Endothelial cell of umbilical vein (primary cell): ENCODE measurements around the gene TMEM95. TPM values are rescaled to one million over a fixed set of nuclear protein-coding genes. Genes with fewer than 3 reads are reported as not detected.

ENCODE experiments used
- BruUV-seq: library from RNA; stranded (reverse); fragments of 400-500 nt; replicated peaks from 2 replicates; lab custom pipeline; 2021; lab: Mats Ljungman, UMichigan
- CTCF ChIA-PET: fragments of 300-600, 350-600 bp; sonication (Branson Sonifier 250); formaldehyde crosslinking; loops from one replicate; lab custom pipeline; 2021; ENCODE audit warnings: antibody characterized with exemption, inconsistent platforms; lab: Charles Lee
- POLR2A ChIA-PET: fragments of 300-600, 350-600 bp; sonication (Branson Sonifier 250); formaldehyde crosslinking; loops from one replicate; lab custom pipeline; 2021; ENCODE audit warnings: antibody characterized with exemption, inconsistent platforms; lab: Charles Lee
- DNase-seq: peaks from one replicate; pipeline ENCODE4 v3.0.0-alpha.2; 2011; ENCODE audit warnings: low read depth, low spot score
- FAIRE-seq: peaks from 2 replicates; lab custom pipeline; 2011; peaks lifted over from hg19 to GRCh38; lab: Jason Lieb, UNC
- H2AFZ ChIP-seq: 2 replicates; pipeline ENCODE4 v1.6.0; 2012; ENCODE audit warnings: low read depth, low read length, control low read depth, inconsistent platforms
- H3K27ac ChIP-seq: 2 replicates; pipeline ENCODE4 v1.5.1; 2011; ENCODE audit warnings: low read depth, mild to moderate bottlenecking, control low read depth, low read length, moderate library complexity; ENCODE audit not compliant: insufficient read depth
- H3K27me3 ChIP-seq, 2 experiments: 2 replicates each; pipeline versions ENCODE4 v1.6.0 to v1.6.1; 2011; ENCODE audit warnings: low read length in 2 of 2, mixed read lengths in 1 of 2; ENCODE audit not compliant: control insufficient read depth in 2 of 2, insufficient read depth in 2 of 2
- H3K36me3 ChIP-seq, 2 experiments: 2 replicates in 1 of 2; 3 replicates in 1 of 2; pipeline ENCODE4 v1.5.1; 2011; ENCODE audit warnings: low read length in 2 of 2, mild to moderate bottlenecking in 1 of 2, moderate library complexity in 1 of 2; ENCODE audit not compliant: control insufficient read depth in 2 of 2, insufficient read depth in 2 of 2; ENCODE audit errors: extremely low read depth in 1 of 2
- H3K4me1 ChIP-seq: 3 replicates; pipeline ENCODE4 v1.5.1; 2011; ENCODE audit warnings: mild to moderate bottlenecking, low read length; ENCODE audit not compliant: control insufficient read depth, insufficient read depth; ENCODE audit errors: extremely low read depth
- H3K4me2 ChIP-seq: 2 replicates; pipeline ENCODE4 v1.6.1; 2011; ENCODE audit warnings: low read length, control low read depth, mixed read lengths; ENCODE audit not compliant: insufficient read depth
- H3K4me3 ChIP-seq, 3 experiments: fragments of 200-600 bp in 1 of 3; sonication (generic), shearing (Covaris generic) in 1 of 3; replicated peaks in 1 of 3; 2 replicates each; pipeline ENCODE4 v1.5.1; 2011 to 2016; ENCODE audit warnings: control low read depth in 3 of 3, low read length in 3 of 3, mild to moderate bottlenecking in 2 of 3, inconsistent platforms in 1 of 3, low read depth in 1 of 3, moderate library complexity in 1 of 3; ENCODE audit not compliant: insufficient read depth in 1 of 3
- H3K79me2 ChIP-seq: 2 replicates; pipeline ENCODE4 v1.6.0; 2012; ENCODE audit warnings: low read length, inconsistent platforms; ENCODE audit not compliant: control insufficient read depth, insufficient read depth
- H3K9ac ChIP-seq: replicated peaks from 2 replicates; pipeline ENCODE3; 2011; ENCODE audit warnings: low read length, control low read depth; ENCODE audit not compliant: insufficient read depth; ENCODE audit errors: extremely low read depth
- H3K9me1 ChIP-seq: replicated peaks from 3 replicates; pipeline ENCODE4 v1.6.0; 2011; ENCODE audit warnings: mild to moderate bottlenecking, low read length; ENCODE audit not compliant: control insufficient read depth, insufficient read depth; ENCODE audit errors: extremely low read depth
- H3K9me3 ChIP-seq: replicated peaks from 2 replicates; pipeline ENCODE4 v1.5.1; 2012; ENCODE audit warnings: low read length, inconsistent platforms; ENCODE audit not compliant: control insufficient read depth, insufficient read depth
- H4K20me1 ChIP-seq: replicated peaks from 2 replicates; pipeline ENCODE3; 2011; ENCODE audit warnings: mild to moderate bottlenecking, low read length; ENCODE audit not compliant: control insufficient read depth, insufficient read depth; ENCODE audit errors: extremely low read depth
- CTCF ChIP-seq, 2 donors: IDR thresholded peaks; 1 replicate in 1 of 2; 2 replicates in 1 of 2; pipeline ENCODE4 v1.5.1; 2011; ENCODE audit warnings: low read length in 2 of 2, mild to moderate bottlenecking in 2 of 2, moderate library complexity in 2 of 2, control low read depth in 1 of 2, inconsistent platforms in 1 of 2, low read depth in 1 of 2; ENCODE audit not compliant: insufficient read depth in 1 of 2; ENCODE audit errors: extremely low read depth in 1 of 2
- MYC ChIP-seq: IDR thresholded peaks from one replicate; pipeline ENCODE4 v1.6.1; 2011; ENCODE audit warnings: mild to moderate bottlenecking, low read depth, low read length
- POLR2AphosphoS5 ChIP-seq: IDR thresholded peaks from 2 replicates; pipeline ENCODE4 v1.6.1; 2012; ENCODE audit warnings: low read depth, mild to moderate bottlenecking, control low read depth, low read length, moderate library complexity; ENCODE audit not compliant: insufficient read depth
- dilution Hi-C: fragments of 300-500 bp; cut with MboI; formaldehyde crosslinking; loops from one replicate; pipeline ENCODE4 v1.15.0; 2019; ENCODE audit warnings: low sequenced_read_pairs; ENCODE audit not compliant: extremely low pct_ligation_motif_present
- intact Hi-C: fragments of 100-400 bp; cut with micrococcal nuclease; formaldehyde crosslinking; loops from one replicate; pipeline ENCODE4 v1.10.0; 2022
- polyA plus RNA-seq, 4 experiments: library from polyadenylated mRNA; depleted of rRNA in 3 of 4; stranded (reverse) in 3 of 4; unstranded in 1 of 4; fragments of >200 nt; gene quantifications; 2 replicates each; pipeline versions ENCODE4 v1.2.1 to v1.2.3, GENCODE V29; 2011 to 2012; ENCODE audit warnings: missing spikeins in 1 of 4
- total RNA-seq: library from RNA; stranded (reverse); gene quantifications from 2 replicates; pipeline ENCODE4 v1.2.3, GENCODE V29; 2021

TMEM95 gene
- total and polyA plus RNA-seq, 2 donors (not counting 3 experiments of a cell fraction or from before 2014, with no cell fraction given): not detected

- peaks cover 17% of the 10 kb centered on the region for H3K4me1 ChIP-seq
- POLR2A ChIA-PET: no interaction called here
- CTCF ChIA-PET: interaction anchor here (1.6 to 4.0 kb wide), 5 partner anchors 9 to 236 kb away, joined by 3 to 70 read pairs (median 8); partner anchors contain the start of genes NEURL4, SOX15 and TMEM102
- H3K27ac ChIP-seq: no peak overlapping the region
- no peak overlapping the region for H3K4me2 ChIP-seq
- no peaks in the 10 kb centered on the region for H3K79me2 ChIP-seq
- intact Hi-C loops: loop anchor here (1.0 to 5.0 kb wide), 2 partner anchors 82 to 334 kb away; partner anchors contain the start of genes TMEM102, TP53 and WRAP53
- no peaks in the 10 kb centered on the region for H4K20me1 ChIP-seq
- dilution Hi-C loops: no loop called here
- H3K36me3 ChIP-seq: no peaks in the 10 kb centered on the region
- BruUV-seq: no TSS peak
- H3K27me3 ChIP-seq: no peaks in the 10 kb centered on the region
- no peak overlapping the region for H2AFZ ChIP-seq
- no peak overlapping the region for H3K4me3 ChIP-seq
- DNase-seq (no peak), FAIRE-seq (no peak)
- H3K9ac ChIP-seq: no peak overlapping the region
- H3K9me1 ChIP-seq: no peaks in the 10 kb centered on the region
- H3K9me3 ChIP-seq: no peaks in the 10 kb centered on the region
- TF ChIP-seq POLR2AphosphoS5 (no peak), CTCF (IDR thresholded peaks at IDR 0.05; ENCODE audit: extremely low read depth in 1 of 2, insufficient read depth in 1 of 2, low read depth in 1 of 2, low read length in 2 of 2) (no peak), MYC (no peak)
These were observed 1.9 kb upstream of the TMEM95 start for GRCh38 chr17:7352910-7353635.
